ENCODE measurements around the gene PLPP6.

- TF ChIP-seq, protein P1, sequence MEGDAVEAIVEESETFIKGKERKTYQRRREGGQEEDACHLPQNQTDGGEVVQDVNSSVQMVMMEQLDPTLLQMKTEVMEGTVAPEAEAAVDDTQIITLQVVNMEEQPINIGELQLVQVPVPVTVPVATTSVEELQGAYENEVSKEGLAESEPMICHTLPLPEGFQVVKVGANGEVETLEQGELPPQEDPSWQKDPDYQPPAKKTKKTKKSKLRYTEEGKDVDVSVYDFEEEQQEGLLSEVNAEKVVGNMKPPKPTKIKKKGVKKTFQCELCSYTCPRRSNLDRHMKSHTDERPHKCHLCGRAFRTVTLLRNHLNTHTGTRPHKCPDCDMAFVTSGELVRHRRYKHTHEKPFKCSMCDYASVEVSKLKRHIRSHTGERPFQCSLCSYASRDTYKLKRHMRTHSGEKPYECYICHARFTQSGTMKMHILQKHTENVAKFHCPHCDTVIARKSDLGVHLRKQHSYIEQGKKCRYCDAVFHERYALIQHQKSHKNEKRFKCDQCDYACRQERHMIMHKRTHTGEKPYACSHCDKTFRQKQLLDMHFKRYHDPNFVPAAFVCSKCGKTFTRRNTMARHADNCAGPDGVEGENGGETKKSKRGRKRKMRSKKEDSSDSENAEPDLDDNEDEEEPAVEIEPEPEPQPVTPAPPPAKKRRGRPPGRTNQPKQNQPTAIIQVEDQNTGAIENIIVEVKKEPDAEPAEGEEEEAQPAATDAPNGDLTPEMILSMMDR (IDR thresholded peaks at IDR 0.05), result no peak
- TF ChIP-seq POLR2A (IDR thresholded peaks at IDR 0.05), result no peak
These were observed 7.6 kb upstream of the PLPP6 start for GRCh38 chr9:4654538-4654937.

All from testis (tissue), 2 donors.